ENCODE data around the gene SRPK3. TPM values are rescaled to one million over a fixed set of nuclear protein-coding genes. Genes with fewer than 3 reads are reported as not detected.

The SRPK3 gene
- total RNA-seq, 1 donor from 2014 or later = 0.25 TPM

GRCh38 chrX:153830640-153831428 lies 50.0 kb downstream of the SRPK3 start:
- no peak for DNase-seq (ENCODE audit: low read depth)

GRCh38 chrX:153831429-153832150 lies 50.7 kb downstream of the SRPK3 start:
- no peak for DNase-seq (ENCODE audit: low read depth)

- DNase-seq (ENCODE audit: low read depth) = no peak
These were observed 51.9 kb downstream of the SRPK3 start for GRCh38 chrX:153832728-153833127.

Other genes with a start within 250 kb of the SRPK3 start
- 13.9 and 42.2 TPM in 2 replicates for gene CCNQ, start 181.9 kb upstream of the SRPK3 start, total RNA-seq
- 1.1 TPM in 1 of 2 replicates, not detected in the other for gene DUSP9, start 133.8 kb upstream of the SRPK3 start, total RNA-seq
- 0.75 TPM in 1 of 2 replicates, not detected in the other for gene PNCK, start 107.2 kb upstream of the SRPK3 start, total RNA-seq
- gene SLC6A8, start 93.1 kb upstream of the SRPK3 start, total RNA-seq = 9.2 and 80.4 TPM in 2 replicates
- 233 and 273 TPM in 2 replicates for gene BCAP31, start 56.7 kb upstream of the SRPK3 start, total RNA-seq
- gene ABCD1, start 56.2 kb upstream of the SRPK3 start, total RNA-seq = 10.6 and 22.3 TPM in 2 replicates
- 2.6 and 10.3 TPM in 2 replicates for gene PLXNB3, start 16.8 kb upstream of the SRPK3 start, total RNA-seq
- 71.7 and 80.9 TPM in 2 replicates for gene IDH3G, start 13.3 kb downstream of the SRPK3 start, total RNA-seq
- gene SSR4, start 13.6 kb downstream of the SRPK3 start, total RNA-seq = 59.6 and 140 TPM in 2 replicates
- gene PDZD4, start 49.5 kb downstream of the SRPK3 start, total RNA-seq = under 0.01 and 0.30 TPM in 2 replicates
- 88.0 and 623 TPM in 2 replicates for gene L1CAM, start 105.1 kb downstream of the SRPK3 start, total RNA-seq
- gene AVPR2, start 123.6 kb downstream of the SRPK3 start, total RNA-seq = 0.70 and 1.0 TPM in 2 replicates
- 11.8 and 19.3 TPM in 2 replicates for gene ARHGAP4, start 145.2 kb downstream of the SRPK3 start, total RNA-seq
- gene NAA10, start 154.0 kb downstream of the SRPK3 start, total RNA-seq = 51.8 and 52.8 TPM in 2 replicates
- gene RENBP, start 163.6 kb downstream of the SRPK3 start, total RNA-seq = 1.9 and 3.6 TPM in 2 replicates
- 11.6 and 34.7 TPM in 2 replicates for gene HCFC1, start 190.8 kb downstream of the SRPK3 start, total RNA-seq
- 5.4 and 8.3 TPM in 2 replicates for gene TMEM187, start 191.7 kb downstream of the SRPK3 start, total RNA-seq
- 78.7 and 79.4 TPM in 2 replicates for gene IRAK1, start 238.9 kb downstream of the SRPK3 start, total RNA-seq